T-cell (primary cell): ENCODE results near the gene SELL. TPM values are rescaled to one million over a fixed set of nuclear protein-coding genes. Genes with fewer than 3 reads are reported as not detected.

Source experiments
- ATAC-seq, 4 experiments: fragments of 200-7000 bp in 3 of 4; fragments of 150-1000 bp in 1 of 4; cut with Tn5 transposase; replicated peaks in 1 of 4; 1 replicate in 3 of 4; 2 replicates in 1 of 4; pipeline ENCODE4 v1.10.0; 2021; ENCODE audit warnings: moderate library complexity in 3 of 4, mild to moderate bottlenecking in 2 of 4, moderate number of reproducible peaks in 1 of 4
- CTCF ChIA-PET, 2 donors: fragments of 300-600 bp; sonication (Branson Sonifier 250); formaldehyde crosslinking; loops; one replicate each; lab custom pipeline; 2022; ENCODE audit warnings: antibody characterized with exemption in 2 of 2; lab: Charles Lee
- POLR2A ChIA-PET, 2 donors: fragments of 300-600 bp; sonication (Branson Sonifier 250); formaldehyde crosslinking; loops; one replicate each; lab custom pipeline; 2022; ENCODE audit warnings: antibody characterized with exemption in 2 of 2; lab: Charles Lee
- DNase-seq, 35 experiments: peaks; one replicate each; pipeline versions ENCODE4 v3.0.0 to v3.0.0-alpha.2; 2013 to 2023
- H3K27ac ChIP-seq: one replicate; pipeline ENCODE4 v1.5.1; 2013; ENCODE audit warnings: low read length
- H3K27me3 ChIP-seq, 2 experiments: replicated peaks in 1 of 2; 1 replicate in 1 of 2; 2 replicates in 1 of 2; pipeline versions ENCODE4 v1.6.1 to v1.7.0; 2013; ENCODE audit warnings: low read length in 1 of 2, mixed read lengths in 1 of 2; ENCODE audit not compliant: control insufficient read depth in 2 of 2, insufficient read depth in 2 of 2; ENCODE audit errors: extremely low read depth in 1 of 2
- H3K36me3 ChIP-seq, 2 donors: 1 replicate in 1 of 2; 2 replicates in 1 of 2; pipeline versions ENCODE4 v1.6.1 to v1.7.0; 2013; ENCODE audit warnings: low read length in 1 of 2; ENCODE audit not compliant: control insufficient read depth in 2 of 2, insufficient read depth in 1 of 2; ENCODE audit errors: extremely low read depth in 1 of 2
- H3K4me1 ChIP-seq, 2 experiments: 1 replicate in 1 of 2; 2 replicates in 1 of 2; pipeline versions ENCODE4 v1.6.1 to v1.7.0; 2013; ENCODE audit warnings: low read length in 2 of 2, mixed read lengths in 1 of 2; ENCODE audit not compliant: insufficient read depth in 2 of 2, control insufficient read depth in 1 of 2; ENCODE audit errors: extremely low read depth in 1 of 2
- H3K4me3 ChIP-seq, 2 donors: 1 replicate in 1 of 2; 2 replicates in 1 of 2; pipeline versions ENCODE4 v1.5.1 to v1.7.0; 2013; ENCODE audit warnings: mild to moderate bottlenecking in 2 of 2, low read length in 1 of 2, moderate library complexity in 1 of 2; ENCODE audit not compliant: control insufficient read depth in 1 of 2; ENCODE audit errors: extremely low read depth in 1 of 2
- H3K9me3 ChIP-seq: 2 replicates; pipeline ENCODE4 v1.7.0; 2013
- H3K27ac Mint-ChIP-seq, 2 donors: one replicate each; pipeline ENCODE4 v1.8.0; 2020 to 2021; ENCODE audit warnings: mild to moderate bottlenecking in 2 of 2, mixed read lengths in 2 of 2
- H3K27me3 Mint-ChIP-seq, 2 donors: one replicate each; pipeline ENCODE4 v1.8.0; 2021 to 2022; ENCODE audit warnings: mixed read lengths in 2 of 2
- H3K36me3 Mint-ChIP-seq: one replicate; pipeline ENCODE4 v1.8.0; 2021; ENCODE audit warnings: mixed read lengths
- H3K4me1 Mint-ChIP-seq, 3 donors: one replicate each; pipeline ENCODE4 v1.8.0; 2020 to 2022; ENCODE audit warnings: mixed read lengths in 3 of 3, mild to moderate bottlenecking in 1 of 3
- H3K4me3 Mint-ChIP-seq, 3 donors: one replicate each; pipeline ENCODE4 v1.8.0; 2020 to 2022; ENCODE audit warnings: mild to moderate bottlenecking in 3 of 3, mixed read lengths in 3 of 3, moderate library complexity in 3 of 3
- H3K9me3 Mint-ChIP-seq, 3 donors: one replicate each; pipeline ENCODE4 v1.8.0; 2020 to 2022; ENCODE audit warnings: mixed read lengths in 3 of 3
- WGBS: methylation state at CpG from one replicate; pipeline ENCODE4 v1.1.5; 2013; ENCODE audit warnings: missing lambda C conversion rate; ENCODE audit not compliant: insufficient coverage; 5-methylcytosine and 5-hydroxymethylcytosine counted together
- total RNA-seq, 35 experiments: library from RNA in 6 of 35; stranded (reverse) in 6 of 35; fragments of 120-200 nt in 1 of 35; gene quantifications; one replicate each; pipeline versions ENCODE4 v1.2.1 to v1.2.4 and lab custom pipeline; 2013 to 2026

Gene SELL
- total RNA-seq, 5 donors from 2014 or later (not counting 1 experiment from before 2014, with no cell fraction given): 305 to 461 (median 336) TPM

- peaks cover 0 to 6% (median 0%) of the 10 kb centered on the region in 3 donors for H3K9me3 Mint-ChIP-seq
- WGBS: no CpG with 5 or more reads among the region's 2 CpGs
- ATAC-seq: peak in 2 of 4 experiments; percentile 16 to 34
- CTCF ChIA-PET: interaction anchor here in 1 of 2 donors (0.6 to 1.9 kb wide), 3 partner anchors 45 to 47 kb away, joined by 3 to 7 read pairs (median 3); no protein-coding TSS in a partner anchor
- Histone ChIP-seq H3K27ac (peak overlapping the region; percentile 49), H3K9me3 (no peaks in the 10 kb centered on the region), H3K27me3 (no peaks in the 10 kb centered on the region), H3K4me3 (no peak overlapping the region), H3K36me3 (no peaks in the 10 kb centered on the region), H3K4me1 (peaks cover 8 to 19% of the 10 kb centered on the region in 2 experiments)
- peak overlapping the region; percentile 92 to 97 for H3K27ac Mint-ChIP-seq
- peaks cover 42 to 48% (median 44%) of the 10 kb centered on the region in 3 donors for H3K4me1 Mint-ChIP-seq
- H3K36me3 Mint-ChIP-seq: peaks cover 2% of the 10 kb centered on the region
- peak overlapping the region in 1 of 3 donors; percentile 48 for H3K4me3 Mint-ChIP-seq
- no peak for DNase-seq
- POLR2A ChIA-PET: no interaction called here
- no peaks in the 10 kb centered on the region for H3K27me3 Mint-ChIP-seq
These were observed 63.2 kb downstream of the SELL start for GRCh38 chr1:169648187-169648586.

- Mint-ChIP-seq H3K4me1 (peaks cover 42 to 49% (median 46%) of the 10 kb centered on the region in 3 donors), H3K4me3 (no peak overlapping the region), H3K36me3 (peaks cover 2% of the 10 kb centered on the region), H3K9me3 (peaks cover 0 to 6% (median 0%) of the 10 kb centered on the region in 3 donors), H3K27me3 (no peaks in the 10 kb centered on the region), H3K27ac (peak overlapping the region; percentile 92 to 97)
- Histone ChIP-seq H3K36me3 (no peaks in the 10 kb centered on the region), H3K27ac (peak overlapping the region; percentile 18), H3K9me3 (no peaks in the 10 kb centered on the region), H3K4me3 (no peak overlapping the region), H3K4me1 (peaks cover 8 to 19% of the 10 kb centered on the region in 2 experiments), H3K27me3 (no peaks in the 10 kb centered on the region)
- DNase-seq: no peak
- ChIA-PET CTCF (interaction anchor here in 1 of 2 donors (0.5 to 1.9 kb wide), 3 partner anchors 46 to 67 kb away, joined by 3 to 7 read pairs (median 3); no protein-coding TSS in a partner anchor), POLR2A (interaction anchor here in 1 of 2 donors (1.1 kb wide), 1 partner anchor 11 kb away, joined by 3 read pairs; no protein-coding TSS in a partner anchor)
- no peak for ATAC-seq
These were observed 63.9 kb downstream of the SELL start for GRCh38 chr1:169647512-169647911.

GRCh38 chr1:169644297-169644696, 67.1 kb downstream of the SELL start:
- Histone ChIP-seq H3K4me1 (peaks cover 5 to 13% of the 10 kb centered on the region in 2 experiments), H3K27me3 (no peaks in the 10 kb centered on the region), H3K9me3 (no peaks in the 10 kb centered on the region), H3K4me3 (no peak overlapping the region), H3K36me3 (no peaks in the 10 kb centered on the region), H3K27ac (no peak overlapping the region)
- 94% methylated on average over 2 of the region's 3 CpGs for WGBS
- ChIA-PET POLR2A (no interaction called here), CTCF (no interaction called here)
- no peak for DNase-seq
- no peak for ATAC-seq
- H3K4me3 Mint-ChIP-seq: no peak overlapping the region
- peaks cover 28 to 53% (median 40%) of the 10 kb centered on the region in 3 donors for H3K4me1 Mint-ChIP-seq
- no peaks in the 10 kb centered on the region for H3K36me3 Mint-ChIP-seq
- no peak overlapping the region for H3K27ac Mint-ChIP-seq
- no peaks in the 10 kb centered on the region for H3K27me3 Mint-ChIP-seq
- peaks cover 0 to 6% (median 2%) of the 10 kb centered on the region in 3 donors for H3K9me3 Mint-ChIP-seq

Other genes starting within 250 kb of the SELL start
- gene SLC19A2, start 225.7 kb downstream of the SELL start, total RNA-seq: 1 to 10 TPM; 2.7 to 4.7 (median 3.8) TPM
- gene F5, start 125.1 kb downstream of the SELL start, total RNA-seq: 1 to 10 TPM; 4.2 to 9.7 (median 8.5) TPM
- gene SELP, start 81.5 kb downstream of the SELL start, total RNA-seq: 1 to 10 TPM; 1.3 to 3.4 (median 1.9) TPM
- gene SELE, start 22.5 kb upstream of the SELL start, total RNA-seq: not detected
- 10 to 100 TPM in 3 of 5 donors, 1 to 10 TPM in 2; 3.9 to 16.5 (median 11.1) TPM for gene METTL18, start 83.3 kb upstream of the SELL start, total RNA-seq
- 10 to 100 TPM; 10.5 to 20.8 (median 18.2) TPM for gene SCYL3, start 182.3 kb upstream of the SELL start, total RNA-seq